HCT116 (cell line): Measurements from ENCODE around the gene FRRS1L. TPM values are rescaled to one million over a fixed set of nuclear protein-coding genes. Genes with fewer than 3 reads are reported as not detected.

ENCODE experiments used
- ATAC-seq: fragments of 200-7000 bp; cut with Tn5 transposase; 2 replicates; pipeline ENCODE4 v1.9.1; 2020; ENCODE audit warnings: mild to moderate bottlenecking, moderate library complexity
- BruUV-seq: library from RNA; stranded (reverse); fragments of 400-500 nt; replicated peaks from 2 replicates; lab custom pipeline; 2021; lab: Mats Ljungman, UMichigan
- CTCF ChIA-PET: fragments of 300-600 bp; sonication (Branson Sonifier 250); formaldehyde crosslinking; loops from one replicate; lab custom pipeline; 2021; ENCODE audit warnings: antibody characterized with exemption; lab: Charles Lee
- POLR2A ChIA-PET: fragments of 300-600, 350-600 bp; sonication (Branson Sonifier 250); formaldehyde crosslinking; loops from one replicate; lab custom pipeline; 2021; ENCODE audit warnings: antibody characterized with exemption; lab: Charles Lee
- RAD21 ChIA-PET, 2 experiments: fragments of 300-600 bp; sonication (Branson Sonifier 250); formaldehyde crosslinking; loops; one replicate each; lab custom pipeline; 2023; ENCODE audit warnings: low total read pairs in 2 of 2; ENCODE audit not compliant: uncharacterized antibody in 2 of 2, unreplicated experiment in 2 of 2, low non-redundant PET in 1 of 2; lab: Charles Lee
- DNase-seq: peaks from one replicate; pipeline ENCODE4 v3.0.0-alpha.2; 2010; ENCODE audit warnings: low read depth, low spot score
- H2AFZ ChIP-seq: fragments of 200-600 bp; shearing (Covaris generic), sonication (generic); 2 replicates; pipeline ENCODE4 v1.6.1; 2017; ENCODE audit warnings: low read depth, mixed run types, mixed read lengths, antibody characterized with exemption, low read length; ENCODE audit not compliant: poor library complexity, severe bottlenecking
- H3K27ac ChIP-seq: 2 replicates; pipeline ENCODE4 v1.5.1; 2012; ENCODE audit warnings: low read depth, low read length
- H3K27me3 ChIP-seq: fragments of 200-600 bp; sonication (generic); 2 replicates; pipeline ENCODE4 v1.6.1; 2016; ENCODE audit warnings: mixed run types, low read length, mixed read lengths; ENCODE audit not compliant: insufficient read depth
- H3K36me3 ChIP-seq, 2 experiments: fragments of 200-500 bp in 1 of 2; fragments of 200-600 bp in 1 of 2; sonication (Bioruptor generic) in 1 of 2; sonication (generic) in 1 of 2; 2 replicates each; pipeline versions ENCODE4 v1.5.1 to v1.6.1; 2014 to 2016; ENCODE audit warnings: low read length in 2 of 2, inconsistent platforms in 1 of 2, mixed read lengths in 1 of 2, mixed run types in 1 of 2; ENCODE audit not compliant: insufficient read depth in 2 of 2, control insufficient read depth in 1 of 2
- H3K4me1 ChIP-seq, 2 experiments: fragments of 200-600 bp in 1 of 2; sonication (generic) in 1 of 2; 2 replicates each; pipeline versions ENCODE4 v1.5.1 to v1.6.1; 2012 to 2017; ENCODE audit warnings: low read length in 2 of 2, inconsistent platforms in 1 of 2, mild to moderate bottlenecking in 1 of 2, mixed read lengths in 1 of 2, mixed run types in 1 of 2, moderate library complexity in 1 of 2; ENCODE audit not compliant: insufficient read depth in 2 of 2, control insufficient read depth in 1 of 2
- H3K4me2 ChIP-seq: fragments of 200-600 bp; sonication (generic); 2 replicates; pipeline ENCODE4 v1.6.1; 2017; ENCODE audit warnings: mixed run types, low read length, mixed read lengths
- H3K4me3 ChIP-seq, 2 experiments: fragments of 200-600 bp in 1 of 2; sonication (generic) in 1 of 2; replicated peaks in 1 of 2; 2 replicates each; pipeline ENCODE4 v1.5.1; 2011 to 2016; ENCODE audit warnings: low read length in 2 of 2, control low read depth in 1 of 2, low read depth in 1 of 2, mild to moderate bottlenecking in 1 of 2, mixed read lengths in 1 of 2, mixed run types in 1 of 2
- H3K79me2 ChIP-seq: fragments of 200-600 bp; sonication (generic); 2 replicates; pipeline ENCODE4 v1.6.1; 2017; ENCODE audit warnings: mild to moderate bottlenecking, mixed run types, low read length, moderate library complexity, mixed read lengths; ENCODE audit not compliant: insufficient read depth
- H3K9ac ChIP-seq: fragments of 200-600 bp; sonication (generic); 2 replicates; pipeline ENCODE4 v1.6.1; 2016; ENCODE audit warnings: low read length, mixed read lengths
- H3K9me2 ChIP-seq: fragments of 200-600 bp; sonication (generic), shearing (Covaris generic); 2 replicates; pipeline ENCODE4 v1.6.1; 2017; ENCODE audit warnings: mixed run types, mild to moderate bottlenecking, moderate library complexity; ENCODE audit not compliant: insufficient read depth
- H3K9me3 ChIP-seq, 2 experiments: fragments of 200-500 bp in 1 of 2; fragments of 200-600 bp in 1 of 2; sonication (Bioruptor generic) in 1 of 2; sonication (generic) in 1 of 2; 2 replicates each; pipeline ENCODE4 v1.6.1; 2014 to 2017; ENCODE audit warnings: low read length in 2 of 2, mixed read lengths in 2 of 2, inconsistent platforms in 1 of 2, low read depth in 1 of 2, mild to moderate bottlenecking in 1 of 2, mixed run types in 1 of 2, moderate library complexity in 1 of 2; ENCODE audit not compliant: control insufficient read depth in 1 of 2, insufficient read depth in 1 of 2
- H4K20me1 ChIP-seq: fragments of 200-600 bp; sonication (generic), shearing (Covaris generic); 2 replicates; pipeline ENCODE4 v1.6.1; 2017; ENCODE audit warnings: mixed run types, mild to moderate bottlenecking, moderate library complexity; ENCODE audit not compliant: insufficient read depth
- ATF3 ChIP-seq: IDR thresholded peaks from 2 replicates; pipeline ENCODE4 v1.6.1; 2012
- CBX3 ChIP-seq: IDR thresholded peaks from 2 replicates; pipeline ENCODE4 v1.6.1; 2012; ENCODE audit warnings: low read depth
- CEBPB ChIP-seq: IDR thresholded peaks from 2 replicates; pipeline ENCODE4 v1.6.1; 2012; ENCODE audit warnings: low read depth
- EGR1 ChIP-seq: IDR thresholded peaks from 2 replicates; pipeline ENCODE4 v1.6.1; 2012; ENCODE audit warnings: low read depth
- ELF1 ChIP-seq: IDR thresholded peaks from 2 replicates; pipeline ENCODE4 v1.6.1; 2012; ENCODE audit warnings: low read depth, borderline replicate concordance
- FOSL1 ChIP-seq: IDR thresholded peaks from 2 replicates; pipeline ENCODE4 v1.6.1; 2012; ENCODE audit warnings: low read depth
- JUND ChIP-seq: IDR thresholded peaks from 2 replicates; pipeline ENCODE4 v1.6.1; 2012
- POLR2A ChIP-seq: IDR thresholded peaks from 2 replicates; pipeline ENCODE4 v1.7.0; 2011; ENCODE audit warnings: borderline replicate concordance; ENCODE audit not compliant: insufficient read depth, insufficient read length; ENCODE audit errors: extremely low read depth
- POLR2AphosphoS5 ChIP-seq: IDR thresholded peaks from 2 replicates; pipeline ENCODE4 v1.6.1; 2011; ENCODE audit warnings: mild to moderate bottlenecking, low read depth, low read length, moderate library complexity
- RAD21 ChIP-seq: IDR thresholded peaks from 2 replicates; pipeline ENCODE4 v1.6.1; 2012; ENCODE audit warnings: low read depth, mild to moderate bottlenecking
- SP1 ChIP-seq: IDR thresholded peaks from 2 replicates; pipeline ENCODE4 v1.6.1; 2012; ENCODE audit warnings: low read depth
- TCF7L2 ChIP-seq: IDR thresholded peaks from 2 replicates; pipeline ENCODE4 v1.7.0; 2011; ENCODE audit warnings: borderline replicate concordance, inconsistent platforms; ENCODE audit not compliant: insufficient read depth, insufficient read length; ENCODE audit errors: extremely low read depth
- YY1 ChIP-seq: IDR thresholded peaks from 2 replicates; pipeline ENCODE4 v1.6.1; 2011; ENCODE audit warnings: low read length, low read depth, moderate library complexity, mild to moderate bottlenecking; ENCODE audit not compliant: insufficient replicate concordance; ENCODE audit errors: extremely low read depth
- ZBTB33 ChIP-seq: IDR thresholded peaks from 2 replicates; pipeline ENCODE4 v1.6.1; 2011; ENCODE audit warnings: mild to moderate bottlenecking, low read length, moderate library complexity; ENCODE audit not compliant: insufficient replicate concordance; ENCODE audit errors: extremely low read depth
- ZNF274 ChIP-seq: fragments of 200-500 bp; sonication (Bioruptor generic); IDR thresholded peaks from 2 replicates; pipeline ENCODE4 v1.6.1; 2014; ENCODE audit warnings: mild to moderate bottlenecking, low read depth, low read length, inconsistent platforms
- intact Hi-C: fragments of 100-400 bp; cut with micrococcal nuclease; formaldehyde crosslinking; loops from 2 replicates; pipeline ENCODE4 v1.10.0; 2022
- total RNA-seq: library from RNA; stranded (reverse); gene quantifications from one replicate; pipeline ENCODE4 v1.2.1, GENCODE V29; 2021; ENCODE audit not compliant: unreplicated experiment
- TF ChIP-seq, protein P1 (sequence below): IDR thresholded peaks from 2 replicates; pipeline ENCODE4 v1.6.1; 2012; ENCODE audit warnings: low read depth

FRRS1L gene
- total RNA-seq, 1 experiment from 2014 or later: not detected

GRCh38 chr9:109097146-109097545, 69.9 kb downstream of the FRRS1L start:
- ATAC-seq (no peak), DNase-seq (no peak)
- H3K9me2 ChIP-seq: no peaks in the 10 kb centered on the region
- H3K4me2 ChIP-seq: no peak overlapping the region
- no peak overlapping the region for H3K4me3 ChIP-seq
- ChIA-PET RAD21 (no interaction called here), POLR2A (no interaction called here), CTCF (no interaction called here)
- H4K20me1 ChIP-seq: 0 out of 2 replicates have a peak, but pooled peaks cover 5% of the 10 kb centered on the region
- H3K36me3 ChIP-seq: peaks cover 6 to 10% of the 10 kb centered on the region in 2 experiments; a peak in 2 of 4 replicates
- H3K79me2 ChIP-seq: peaks cover 93% of the 10 kb centered on the region
- H3K9ac ChIP-seq: no peak overlapping the region
- no TSS peak for BruUV-seq
- no peaks in the 10 kb centered on the region for H3K27me3 ChIP-seq
- intact Hi-C loops: no loop called here
- TF ChIP-seq ATF3 (no peak), SP1 (no peak), CEBPB (no peak), POLR2AphosphoS5 (no peak), POLR2A (no peak), ELF1 (no peak), JUND (no peak), ZNF274 (no peak), YY1 (no peak), RAD21 (no peak), TCF7L2 (no peak), EGR1 (no peak), FOSL1 (no peak), CBX3 (no peak), ZBTB33 (no peak)
- TF ChIP-seq, protein P1, sequence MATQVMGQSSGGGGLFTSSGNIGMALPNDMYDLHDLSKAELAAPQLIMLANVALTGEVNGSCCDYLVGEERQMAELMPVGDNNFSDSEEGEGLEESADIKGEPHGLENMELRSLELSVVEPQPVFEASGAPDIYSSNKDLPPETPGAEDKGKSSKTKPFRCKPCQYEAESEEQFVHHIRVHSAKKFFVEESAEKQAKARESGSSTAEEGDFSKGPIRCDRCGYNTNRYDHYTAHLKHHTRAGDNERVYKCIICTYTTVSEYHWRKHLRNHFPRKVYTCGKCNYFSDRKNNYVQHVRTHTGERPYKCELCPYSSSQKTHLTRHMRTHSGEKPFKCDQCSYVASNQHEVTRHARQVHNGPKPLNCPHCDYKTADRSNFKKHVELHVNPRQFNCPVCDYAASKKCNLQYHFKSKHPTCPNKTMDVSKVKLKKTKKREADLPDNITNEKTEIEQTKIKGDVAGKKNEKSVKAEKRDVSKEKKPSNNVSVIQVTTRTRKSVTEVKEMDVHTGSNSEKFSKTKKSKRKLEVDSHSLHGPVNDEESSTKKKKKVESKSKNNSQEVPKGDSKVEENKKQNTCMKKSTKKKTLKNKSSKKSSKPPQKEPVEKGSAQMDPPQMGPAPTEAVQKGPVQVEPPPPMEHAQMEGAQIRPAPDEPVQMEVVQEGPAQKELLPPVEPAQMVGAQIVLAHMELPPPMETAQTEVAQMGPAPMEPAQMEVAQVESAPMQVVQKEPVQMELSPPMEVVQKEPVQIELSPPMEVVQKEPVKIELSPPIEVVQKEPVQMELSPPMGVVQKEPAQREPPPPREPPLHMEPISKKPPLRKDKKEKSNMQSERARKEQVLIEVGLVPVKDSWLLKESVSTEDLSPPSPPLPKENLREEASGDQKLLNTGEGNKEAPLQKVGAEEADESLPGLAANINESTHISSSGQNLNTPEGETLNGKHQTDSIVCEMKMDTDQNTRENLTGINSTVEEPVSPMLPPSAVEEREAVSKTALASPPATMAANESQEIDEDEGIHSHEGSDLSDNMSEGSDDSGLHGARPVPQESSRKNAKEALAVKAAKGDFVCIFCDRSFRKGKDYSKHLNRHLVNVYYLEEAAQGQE: no peak
- no peaks in the 10 kb centered on the region for H3K9me3 ChIP-seq
- peaks cover 32 to 40% of the 10 kb centered on the region in 2 experiments for H3K4me1 ChIP-seq
- no peak overlapping the region for H3K27ac ChIP-seq
- no peak overlapping the region for H2AFZ ChIP-seq
